Measurements from ENCODE around the gene SENP3.

DNA sequence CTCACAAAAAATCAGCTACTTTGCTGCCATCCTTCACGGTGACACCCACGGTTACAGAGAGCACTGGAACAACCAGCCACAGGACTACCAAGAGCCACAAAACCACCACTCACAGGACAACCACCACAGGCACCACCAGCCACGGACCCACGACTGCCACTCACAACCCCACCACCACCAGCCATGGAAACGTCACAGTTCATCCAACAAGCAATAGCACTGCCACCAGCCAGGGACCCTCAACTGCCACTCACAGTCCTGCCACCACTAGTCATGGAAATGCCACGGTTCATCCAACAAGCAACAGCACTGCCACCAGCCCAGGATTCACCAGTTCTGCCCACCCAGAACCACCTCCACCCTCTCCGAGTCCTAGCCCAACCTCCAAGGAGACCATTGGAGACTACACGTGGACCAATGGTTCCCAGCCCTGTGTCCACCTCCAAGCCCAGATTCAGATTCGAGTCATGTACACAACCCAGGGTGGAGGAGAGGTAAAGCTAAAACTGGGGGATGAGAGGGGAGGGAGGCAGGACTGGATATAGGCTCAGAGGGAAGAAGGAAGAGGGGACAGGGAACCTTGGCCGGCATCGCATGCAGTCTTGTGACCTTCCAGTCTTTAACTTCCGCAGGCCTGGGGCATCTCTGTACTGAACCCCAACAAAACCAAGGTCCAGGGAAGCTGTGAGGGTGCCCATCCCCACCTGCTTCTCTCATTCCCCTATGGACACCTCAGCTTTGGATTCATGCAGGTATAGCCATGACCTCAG lies 18.3 kb downstream of the SENP3 start:
- TF ChIP-seq GATA2 (IDR thresholded peaks at IDR 0.05; ENCODE audit: low read depth, low read length): no peak
- no peak for TF ChIP-seq GATA3 (IDR thresholded peaks at IDR 0.05; ENCODE audit: low read depth, low read length)
